Brain microvascular endothelial cell (primary cell): ENCODE results near the gene AUTS2.
A peak's percentile ranks its signal among the peaks of the same experiment; 100 is the strongest.

ENCODE experiments used
- DNase-seq: peaks from one replicate; pipeline ENCODE4 v3.0.0-alpha.2; 2020
- H3K27ac ChIP-seq: fragments of 250-450 bp; sonication (Bioruptor Pico); 2 replicates; pipeline ENCODE4 v1.5.1; 2020; ENCODE audit warnings: mild to moderate bottlenecking, moderate library complexity
- H3K27me3 ChIP-seq: fragments of 250-450 bp; sonication (Bioruptor Pico); replicated peaks from 2 replicates; pipeline ENCODE4 v1.5.1; 2020; ENCODE audit warnings: mild to moderate bottlenecking
- H3K36me3 ChIP-seq: fragments of 250-450 bp; sonication (Bioruptor Pico); replicated peaks from 2 replicates; pipeline ENCODE4 v1.5.1; 2020; ENCODE audit warnings: mild to moderate bottlenecking
- H3K4me3 ChIP-seq: 2 replicates; pipeline ENCODE4 v1.5.1; 2011; ENCODE audit warnings: low read depth, mild to moderate bottlenecking, control low read depth, low read length, moderate library complexity
- in situ Hi-C: cut with HindIII; loops from 2 replicates; pipeline ENCODE4 v1.10.0; 2017; ENCODE audit warnings: low sequenced_read_pairs, low pct_ligation_motif_present
- TF ChIP-seq, protein P1 (sequence below): IDR thresholded peaks from 2 replicates; pipeline ENCODE4 v1.5.1; 2011; ENCODE audit warnings: low read depth, mild to moderate bottlenecking, moderate library complexity, low read length, control low read depth, inconsistent platforms; ENCODE audit errors: missing control alignments

AUTS2 gene

DNA sequence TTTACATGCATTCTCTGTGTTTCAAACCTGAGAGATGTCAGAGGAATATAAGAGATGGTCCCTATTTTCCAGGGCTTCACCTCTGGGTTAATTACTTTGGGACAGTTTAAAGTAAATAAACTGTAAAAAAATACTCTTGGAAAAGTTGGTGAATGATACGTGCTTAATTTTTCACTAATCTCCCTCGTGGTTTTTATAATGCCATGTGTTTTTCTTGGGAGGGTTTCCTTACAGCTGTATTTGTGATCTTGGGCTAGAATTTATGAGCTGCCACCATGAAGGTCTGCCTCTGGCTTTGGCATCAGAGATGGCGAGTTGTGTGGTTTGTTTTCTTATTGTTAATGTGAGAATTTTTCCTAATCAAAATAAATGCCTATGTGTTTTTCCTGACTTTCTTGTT lies 322.5 kb downstream of the AUTS2 start:
- H3K36me3 ChIP-seq, result no peaks in the 10 kb centered on the region
- H3K27ac ChIP-seq, result no peak overlapping the region
- H3K27me3 ChIP-seq, result no peaks in the 10 kb centered on the region
- TF ChIP-seq, protein P1, sequence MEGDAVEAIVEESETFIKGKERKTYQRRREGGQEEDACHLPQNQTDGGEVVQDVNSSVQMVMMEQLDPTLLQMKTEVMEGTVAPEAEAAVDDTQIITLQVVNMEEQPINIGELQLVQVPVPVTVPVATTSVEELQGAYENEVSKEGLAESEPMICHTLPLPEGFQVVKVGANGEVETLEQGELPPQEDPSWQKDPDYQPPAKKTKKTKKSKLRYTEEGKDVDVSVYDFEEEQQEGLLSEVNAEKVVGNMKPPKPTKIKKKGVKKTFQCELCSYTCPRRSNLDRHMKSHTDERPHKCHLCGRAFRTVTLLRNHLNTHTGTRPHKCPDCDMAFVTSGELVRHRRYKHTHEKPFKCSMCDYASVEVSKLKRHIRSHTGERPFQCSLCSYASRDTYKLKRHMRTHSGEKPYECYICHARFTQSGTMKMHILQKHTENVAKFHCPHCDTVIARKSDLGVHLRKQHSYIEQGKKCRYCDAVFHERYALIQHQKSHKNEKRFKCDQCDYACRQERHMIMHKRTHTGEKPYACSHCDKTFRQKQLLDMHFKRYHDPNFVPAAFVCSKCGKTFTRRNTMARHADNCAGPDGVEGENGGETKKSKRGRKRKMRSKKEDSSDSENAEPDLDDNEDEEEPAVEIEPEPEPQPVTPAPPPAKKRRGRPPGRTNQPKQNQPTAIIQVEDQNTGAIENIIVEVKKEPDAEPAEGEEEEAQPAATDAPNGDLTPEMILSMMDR, result no peak
- H3K4me3 ChIP-seq, result no peak overlapping the region
- no peak for DNase-seq
- in situ Hi-C loops, result no loop called here

- DNase-seq, result no peak
- Histone ChIP-seq H3K36me3 (no peaks in the 10 kb centered on the region), H3K27ac (no peak overlapping the region), H3K27me3 (no peaks in the 10 kb centered on the region), H3K4me3 (no peak overlapping the region)
- TF ChIP-seq, protein P1, result no peak
- in situ Hi-C loops, result no loop called here
These were observed 323.9 kb downstream of the AUTS2 start for GRCh38 chr7:69922026-69922803.

- in situ Hi-C loops, result no loop called here
- Histone ChIP-seq H3K4me3 (no peak overlapping the region), H3K36me3 (no peaks in the 10 kb centered on the region), H3K27me3 (no peaks in the 10 kb centered on the region), H3K27ac (no peak overlapping the region)
- no peak for DNase-seq
- TF ChIP-seq, protein P1, result no peak
These were observed 329.2 kb downstream of the AUTS2 start for GRCh38 chr7:69927461-69927860.

DNA sequence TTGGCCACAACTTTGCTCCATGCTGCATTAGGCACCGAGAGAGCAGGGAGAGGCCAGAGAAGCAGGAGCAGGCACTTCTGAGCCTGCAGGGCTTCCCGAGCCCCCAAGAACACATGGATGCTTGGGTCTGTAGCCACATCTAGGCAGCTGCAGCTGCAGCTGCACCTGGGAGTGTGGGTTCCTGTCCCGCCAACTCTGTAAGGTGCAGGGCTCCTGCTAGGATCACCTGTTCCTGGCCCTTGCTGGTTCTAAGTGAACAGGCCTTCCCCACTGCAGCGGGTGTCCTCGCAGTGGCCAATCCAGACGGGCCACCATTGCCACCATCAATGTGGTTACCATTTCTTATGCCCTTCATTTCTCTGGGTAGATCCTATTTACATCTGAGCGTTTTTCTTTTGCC lies 330.3 kb downstream of the AUTS2 start:
- Histone ChIP-seq H3K4me3 (no peak overlapping the region), H3K27ac (no peak overlapping the region), H3K27me3 (no peaks in the 10 kb centered on the region), H3K36me3 (no peaks in the 10 kb centered on the region)
- in situ Hi-C loops, result no loop called here
- TF ChIP-seq, protein P1, result no peak
- no peak for DNase-seq

- H3K27ac ChIP-seq, result no peak overlapping the region
- H3K36me3 ChIP-seq, result no peaks in the 10 kb centered on the region
- TF ChIP-seq, protein P1, result no peak
- DNase-seq, result no peak
- in situ Hi-C loops, result no loop called here
- H3K4me3 ChIP-seq, result no peak overlapping the region
- no peaks in the 10 kb centered on the region for H3K27me3 ChIP-seq
These were observed 331.3 kb downstream of the AUTS2 start for GRCh38 chr7:69929622-69930021.

DNA sequence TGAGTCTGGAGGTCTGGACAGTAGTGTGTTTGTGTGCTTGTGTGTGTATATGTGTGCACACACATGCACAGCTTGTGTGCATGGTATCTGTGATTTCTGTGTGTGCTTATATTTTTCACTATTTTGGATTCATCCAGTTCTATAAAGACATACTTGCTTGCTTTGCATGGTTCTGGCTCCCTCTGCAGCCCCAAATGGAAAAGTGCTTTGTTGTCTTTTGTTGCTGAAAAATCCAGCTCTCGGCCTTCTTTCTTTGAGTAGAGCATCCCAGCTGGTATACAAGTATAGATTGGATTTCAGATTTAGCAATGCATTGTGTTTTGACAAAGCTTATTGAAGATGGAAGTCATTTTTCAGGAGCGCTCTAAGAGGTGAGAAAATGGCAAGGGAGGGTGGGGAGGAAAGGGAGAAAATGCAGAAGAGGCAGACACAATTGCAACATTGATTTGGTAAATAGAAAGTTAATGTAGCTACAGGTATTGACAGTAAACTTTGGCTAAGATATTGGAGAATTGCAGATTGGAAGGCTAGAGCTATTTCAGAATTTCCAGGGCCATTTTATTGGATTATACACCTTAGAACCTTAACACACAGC lies 333.9 kb downstream of the AUTS2 start:
- DNase-seq, result peak; percentile 14
- TF ChIP-seq, protein P1, result peak; percentile 78
- no peaks in the 10 kb centered on the region for H3K27me3 ChIP-seq
- no peaks in the 10 kb centered on the region for H3K36me3 ChIP-seq
- H3K4me3 ChIP-seq, result no peak overlapping the region
- H3K27ac ChIP-seq, result no peak overlapping the region
- in situ Hi-C loops, result no loop called here
